T-helper 17 cell (primary cell): Measurements from ENCODE around the gene MKNK1. TPM values are rescaled to one million over a fixed set of nuclear protein-coding genes. Genes with fewer than 3 reads are reported as not detected.

Source experiments
- ATAC-seq: fragments of 150-1000 bp; cut with Tn5 transposase; 2 replicates; pipeline ENCODE4 v1.10.0; 2021; ENCODE audit warnings: mild to moderate bottlenecking, moderate library complexity
- DNase-seq, 3 donors: peaks; one replicate each; pipeline versions ENCODE4 v3.0.0 to v3.0.0-alpha.2; 2020 to 2021
- H3K9me3 ChIP-seq: one replicate; pipeline ENCODE4 v1.7.0; 2013; ENCODE audit warnings: low read length, mild to moderate bottlenecking; ENCODE audit not compliant: control insufficient read depth, poor library complexity, severe bottlenecking
- H3K27ac Mint-ChIP-seq: one replicate; pipeline ENCODE4 v1.8.0; 2022; ENCODE audit warnings: mild to moderate bottlenecking, moderate library complexity, mixed read lengths
- H3K27me3 Mint-ChIP-seq: one replicate; pipeline ENCODE4 v1.8.0; 2022; ENCODE audit warnings: mixed read lengths
- H3K36me3 Mint-ChIP-seq: one replicate; pipeline ENCODE4 v1.8.0; 2022; ENCODE audit warnings: low read depth, mixed read lengths
- H3K4me1 Mint-ChIP-seq: one replicate; pipeline ENCODE4 v1.8.0; 2022; ENCODE audit warnings: mild to moderate bottlenecking, mixed read lengths
- H3K4me3 Mint-ChIP-seq: one replicate; pipeline ENCODE4 v1.8.0; 2022; ENCODE audit warnings: mild to moderate bottlenecking, moderate library complexity, mixed read lengths
- total RNA-seq, 4 donors: library from RNA in 2 of 4; stranded (reverse) in 2 of 4; gene quantifications; one replicate each; pipeline ENCODE4 v1.2.3 and lab custom pipeline; 2022 to 2026

Gene MKNK1
- total RNA-seq, 2 donors from 2014 or later, result 48.5 to 73.2 TPM

- no peaks in the 10 kb centered on the region for H3K27me3 Mint-ChIP-seq
These were observed 34.9 kb upstream of the MKNK1 start for GRCh38 chr1:46638921-46639320.

GRCh38 chr1:46637444-46638083, 33.5 kb upstream of the MKNK1 start:
- no peaks in the 10 kb centered on the region for H3K27me3 Mint-ChIP-seq
- H3K27ac Mint-ChIP-seq, result peak overlapping the region; percentile 45
- H3K4me3 Mint-ChIP-seq, result no peak overlapping the region
- no peaks in the 10 kb centered on the region for H3K9me3 ChIP-seq
- H3K36me3 Mint-ChIP-seq, result peaks cover 28% of the 10 kb centered on the region
- DNase-seq (no peak), ATAC-seq (no peak)
- H3K4me1 Mint-ChIP-seq, result peaks cover 5% of the 10 kb centered on the region

More at GRCh38 chr1:46638921-46639320, 34.9 kb upstream of the MKNK1 start:
- peaks cover 28% of the 10 kb centered on the region for H3K36me3 Mint-ChIP-seq
- no peak overlapping the region for H3K4me3 Mint-ChIP-seq
- ATAC-seq (no peak), DNase-seq (no peak)
- peaks cover 5% of the 10 kb centered on the region for H3K4me1 Mint-ChIP-seq
- no peaks in the 10 kb centered on the region for H3K9me3 ChIP-seq
- H3K27ac Mint-ChIP-seq, result no peak overlapping the region

- H3K9me3 ChIP-seq, result no peaks in the 10 kb centered on the region
- no peak overlapping the region for H3K27ac Mint-ChIP-seq
- H3K27me3 Mint-ChIP-seq, result no peaks in the 10 kb centered on the region
- H3K4me3 Mint-ChIP-seq, result no peak overlapping the region
- no peak for ATAC-seq
- DNase-seq, result no peak
- peaks cover 2% of the 10 kb centered on the region for H3K4me1 Mint-ChIP-seq
- H3K36me3 Mint-ChIP-seq, result peaks cover 18% of the 10 kb centered on the region
These were observed 31.1 kb upstream of the MKNK1 start for GRCh38 chr1:46635205-46635604.

- H3K27ac Mint-ChIP-seq, result no peak overlapping the region
- DNase-seq, result no peak
- no peak overlapping the region for H3K4me3 Mint-ChIP-seq
- no peaks in the 10 kb centered on the region for H3K9me3 ChIP-seq
- no peaks in the 10 kb centered on the region for H3K27me3 Mint-ChIP-seq
- ATAC-seq, result no peak
- H3K36me3 Mint-ChIP-seq, result peaks cover 7% of the 10 kb centered on the region
- peaks cover 2% of the 10 kb centered on the region for H3K4me1 Mint-ChIP-seq
These were observed 26.7 kb upstream of the MKNK1 start for GRCh38 chr1:46630719-46631118.

GRCh38 chr1:46623743-46624644, 19.9 kb upstream of the MKNK1 start:
- DNase-seq (no peak), ATAC-seq (no peak)
- Mint-ChIP-seq H3K36me3 (no peaks in the 10 kb centered on the region), H3K27me3 (no peaks in the 10 kb centered on the region), H3K4me1 (peaks cover 3% of the 10 kb centered on the region), H3K4me3 (no peak overlapping the region), H3K27ac (no peak overlapping the region)
- no peaks in the 10 kb centered on the region for H3K9me3 ChIP-seq

- Mint-ChIP-seq H3K4me1 (peaks cover 14% of the 10 kb centered on the region), H3K4me3 (no peak overlapping the region), H3K36me3 (no peaks in the 10 kb centered on the region), H3K27me3 (no peaks in the 10 kb centered on the region), H3K27ac (no peak overlapping the region)
- DNase-seq (no peak), ATAC-seq (no peak)
- H3K9me3 ChIP-seq, result no peaks in the 10 kb centered on the region
These were observed 18.3 kb upstream of the MKNK1 start for GRCh38 chr1:46622344-46622743.

GRCh38 chr1:46621930-46622329, 17.9 kb upstream of the MKNK1 start:
- no peak for ATAC-seq
- peaks cover 16% of the 10 kb centered on the region for H3K4me1 Mint-ChIP-seq
- no peak for DNase-seq
- no peaks in the 10 kb centered on the region for H3K27me3 Mint-ChIP-seq
- H3K9me3 ChIP-seq, result no peaks in the 10 kb centered on the region
- H3K36me3 Mint-ChIP-seq, result no peaks in the 10 kb centered on the region
- H3K4me3 Mint-ChIP-seq, result no peak overlapping the region
- H3K27ac Mint-ChIP-seq, result no peak overlapping the region

GRCh38 chr1:46619656-46620258, 15.7 kb upstream of the MKNK1 start:
- no peak for DNase-seq
- H3K9me3 ChIP-seq, result no peaks in the 10 kb centered on the region
- Mint-ChIP-seq H3K4me1 (peaks cover 28% of the 10 kb centered on the region), H3K4me3 (no peak overlapping the region), H3K36me3 (no peaks in the 10 kb centered on the region), H3K27me3 (no peaks in the 10 kb centered on the region), H3K27ac (no peak overlapping the region)
- no peak for ATAC-seq

GRCh38 chr1:46618754-46619415, 14.8 kb upstream of the MKNK1 start:
- Mint-ChIP-seq H3K27ac (no peak overlapping the region), H3K4me1 (peaks cover 35% of the 10 kb centered on the region)

GRCh38 chr1:46617833-46618232, 13.8 kb upstream of the MKNK1 start:
- H3K27ac Mint-ChIP-seq, result peak overlapping the region; percentile 92
- H3K4me3 Mint-ChIP-seq, result peak overlapping the region; percentile 95
- peaks cover 39% of the 10 kb centered on the region for H3K4me1 Mint-ChIP-seq
- no peak for ATAC-seq
- H3K9me3 ChIP-seq, result no peaks in the 10 kb centered on the region
- no peaks in the 10 kb centered on the region for H3K27me3 Mint-ChIP-seq
- DNase-seq, result no peak
- no peaks in the 10 kb centered on the region for H3K36me3 Mint-ChIP-seq

More at GRCh38 chr1:46618754-46619415, 14.8 kb upstream of the MKNK1 start:
- Mint-ChIP-seq H3K27me3 (no peaks in the 10 kb centered on the region), H3K36me3 (no peaks in the 10 kb centered on the region), H3K4me3 (no peak overlapping the region)
- no peaks in the 10 kb centered on the region for H3K9me3 ChIP-seq
- ATAC-seq (no peak), DNase-seq (no peak)

- peak overlapping the region; percentile 95 for H3K4me3 Mint-ChIP-seq
- H3K4me1 Mint-ChIP-seq, result peaks cover 41% of the 10 kb centered on the region
- peak overlapping the region; percentile 92 for H3K27ac Mint-ChIP-seq
- DNase-seq (no peak), ATAC-seq (no peak)
- no peaks in the 10 kb centered on the region for H3K36me3 Mint-ChIP-seq
- H3K27me3 Mint-ChIP-seq, result no peaks in the 10 kb centered on the region
- H3K9me3 ChIP-seq, result no peaks in the 10 kb centered on the region
These were observed 13.2 kb upstream of the MKNK1 start for GRCh38 chr1:46617108-46617800.

GRCh38 chr1:46616277-46617107, 12.4 kb upstream of the MKNK1 start, which contains the start of gene MOB3C:
MOB3C (minus strand) TSS chr1:46616811; CDS start chr1:46613321, 3,490 bp downstream.
- ATAC-seq (peak; percentile 83), DNase-seq (peak; percentile 32 to 54 (median 53))
- Mint-ChIP-seq H3K36me3 (no peaks in the 10 kb centered on the region), H3K4me3 (peak within 1 kb of the TSS; percentile 95), H3K4me1 (peaks cover 43% of the 10 kb centered on the region), H3K27me3 (no peaks in the 10 kb centered on the region), H3K27ac (peak within 1 kb of the TSS; percentile 92)
- H3K9me3 ChIP-seq, result no peaks in the 10 kb centered on the region
